Activated CD8-positive, alpha-beta T cell treated with anti-CD3 and anti-CD28 coated beads, Interleukin-2, amount 10 ng/mL, durations not matched to agents 7 days and 5 days (primary cell): Measurements from ENCODE around the gene CHMP5. TPM values are rescaled to one million over a fixed set of nuclear protein-coding genes. Genes with fewer than 3 reads are reported as not detected.

Source experiments
- ATAC-seq: fragments of 150-1000 bp; cut with Tn5 transposase; one replicate; pipeline ENCODE4 v1.10.0; 2021; ENCODE audit warnings: moderate library complexity
- CTCF ChIA-PET: fragments of 350-600 bp; sonication (Branson Sonifier 250); formaldehyde crosslinking; loops from one replicate; lab custom pipeline; 2021; ENCODE audit warnings: antibody characterized with exemption; lab: Charles Lee
- POLR2A ChIA-PET: fragments of 350-600 bp; sonication (Branson Sonifier 250); formaldehyde crosslinking; loops from one replicate; lab custom pipeline; 2021; ENCODE audit warnings: antibody characterized with exemption; lab: Charles Lee
- DNase-seq: peaks from one replicate; pipeline ENCODE4 v3.0.0-alpha.2; 2020
- H3K27ac Mint-ChIP-seq: one replicate; pipeline ENCODE4 v1.8.0; 2021; ENCODE audit warnings: mild to moderate bottlenecking, mixed read lengths
- H3K27me3 Mint-ChIP-seq: one replicate; pipeline ENCODE4 v1.8.0; 2021; ENCODE audit warnings: low read depth, mixed read lengths
- H3K36me3 Mint-ChIP-seq: one replicate; pipeline ENCODE4 v1.8.0; 2021; ENCODE audit warnings: low read depth, mixed read lengths
- H3K4me1 Mint-ChIP-seq: one replicate; pipeline ENCODE4 v1.8.0; 2021; ENCODE audit warnings: low read depth, mixed read lengths
- H3K4me3 Mint-ChIP-seq: one replicate; pipeline ENCODE4 v1.8.0; 2021; ENCODE audit warnings: mild to moderate bottlenecking, mixed read lengths
- H3K9me3 Mint-ChIP-seq: one replicate; pipeline ENCODE4 v1.8.0; 2022; ENCODE audit warnings: mixed read lengths; ENCODE audit not compliant: insufficient read depth
- total RNA-seq, 2 experiments: library from RNA; stranded (reverse); gene quantifications; one replicate each; pipeline ENCODE4 v1.2.3, GENCODE V29; 2021

CHMP5 gene
- total RNA-seq, 2 experiments from 2014 or later, result 83.0 to 85.5 TPM

GRCh38 chr9:33230756-33231622 lies 33.9 kb upstream of the CHMP5 start:
- POLR2A ChIA-PET, result interaction anchor here (0.7 to 0.9 kb wide), 2 partner anchors 27 to 154 kb away, joined by 3 read pairs; partner anchors contain the start of gene SMU1
- no peak for ATAC-seq
- no peaks in the 10 kb centered on the region for H3K36me3 Mint-ChIP-seq
- H3K27me3 Mint-ChIP-seq, result peaks cover 10% of the 10 kb centered on the region
- CTCF ChIA-PET, result interaction anchor here (1.2 kb wide), 1 partner anchor 13 kb away, joined by 5 read pairs; no protein-coding TSS in a partner anchor
- H3K27ac Mint-ChIP-seq, result no peak overlapping the region
- no peak for DNase-seq
- peaks cover 9% of the 10 kb centered on the region for H3K4me1 Mint-ChIP-seq
- H3K9me3 Mint-ChIP-seq, result no peaks in the 10 kb centered on the region
- no peak overlapping the region for H3K4me3 Mint-ChIP-seq

- Mint-ChIP-seq H3K27me3 (peaks cover 10% of the 10 kb centered on the region), H3K27ac (no peak overlapping the region), H3K4me3 (no peak overlapping the region), H3K9me3 (no peaks in the 10 kb centered on the region), H3K36me3 (no peaks in the 10 kb centered on the region), H3K4me1 (peaks cover 8% of the 10 kb centered on the region)
- CTCF ChIA-PET, result interaction anchor here (1.2 kb wide), 1 partner anchor 13 kb away, joined by 5 read pairs; no protein-coding TSS in a partner anchor
- ATAC-seq, result no peak
- POLR2A ChIA-PET, result no interaction called here
- no peak for DNase-seq
Observed at GRCh38 chr9:33231623-33231942, 33.3 kb upstream of the CHMP5 start.

DNA sequence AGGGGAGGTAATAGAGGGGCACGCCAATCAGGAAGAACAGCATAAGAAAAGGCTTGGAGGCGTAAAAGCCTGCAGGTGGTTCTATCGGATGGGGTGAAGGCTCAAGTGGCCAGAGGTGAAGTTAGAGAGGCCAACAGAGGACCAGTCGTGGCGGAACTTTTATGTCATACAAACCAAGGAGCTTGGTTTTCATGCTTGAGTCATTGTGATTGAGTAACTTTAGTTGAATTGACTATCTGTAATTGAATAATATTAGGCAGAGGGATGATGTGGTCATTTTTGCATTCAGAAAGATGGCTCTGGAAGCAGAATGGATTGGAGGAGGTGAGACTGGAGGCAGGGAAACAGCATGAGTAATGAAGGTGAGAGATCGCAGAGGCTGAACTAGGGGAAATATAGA lies 32.0 kb upstream of the CHMP5 start:
- H3K4me1 Mint-ChIP-seq, result peaks cover 4% of the 10 kb centered on the region
- CTCF ChIA-PET, result no interaction called here

GRCh38 chr9:33233626-33234342 lies 31.1 kb upstream of the CHMP5 start:
- no peaks in the 10 kb centered on the region for H3K36me3 Mint-ChIP-seq
- H3K27me3 Mint-ChIP-seq, result peaks cover 10% of the 10 kb centered on the region
- no peaks in the 10 kb centered on the region for H3K9me3 Mint-ChIP-seq
- ChIA-PET POLR2A (no interaction called here), CTCF (interaction anchor here (4.5 kb wide), 1 partner anchor 8 kb away, joined by 22 read pairs; no protein-coding TSS in a partner anchor)
- no peak overlapping the region for H3K4me3 Mint-ChIP-seq
- H3K27ac Mint-ChIP-seq, result no peak overlapping the region
- ATAC-seq (no peak), DNase-seq (no peak)
- no peaks in the 10 kb centered on the region for H3K4me1 Mint-ChIP-seq

More for the DNA sequence above, 32.0 kb upstream of the CHMP5 start:
- Mint-ChIP-seq H3K27ac (no peak overlapping the region), H3K36me3 (no peaks in the 10 kb centered on the region), H3K27me3 (peaks cover 10% of the 10 kb centered on the region), H3K9me3 (no peaks in the 10 kb centered on the region), H3K4me3 (no peak overlapping the region)
- POLR2A ChIA-PET, result no interaction called here
- no peak for DNase-seq
- ATAC-seq, result no peak

DNA sequence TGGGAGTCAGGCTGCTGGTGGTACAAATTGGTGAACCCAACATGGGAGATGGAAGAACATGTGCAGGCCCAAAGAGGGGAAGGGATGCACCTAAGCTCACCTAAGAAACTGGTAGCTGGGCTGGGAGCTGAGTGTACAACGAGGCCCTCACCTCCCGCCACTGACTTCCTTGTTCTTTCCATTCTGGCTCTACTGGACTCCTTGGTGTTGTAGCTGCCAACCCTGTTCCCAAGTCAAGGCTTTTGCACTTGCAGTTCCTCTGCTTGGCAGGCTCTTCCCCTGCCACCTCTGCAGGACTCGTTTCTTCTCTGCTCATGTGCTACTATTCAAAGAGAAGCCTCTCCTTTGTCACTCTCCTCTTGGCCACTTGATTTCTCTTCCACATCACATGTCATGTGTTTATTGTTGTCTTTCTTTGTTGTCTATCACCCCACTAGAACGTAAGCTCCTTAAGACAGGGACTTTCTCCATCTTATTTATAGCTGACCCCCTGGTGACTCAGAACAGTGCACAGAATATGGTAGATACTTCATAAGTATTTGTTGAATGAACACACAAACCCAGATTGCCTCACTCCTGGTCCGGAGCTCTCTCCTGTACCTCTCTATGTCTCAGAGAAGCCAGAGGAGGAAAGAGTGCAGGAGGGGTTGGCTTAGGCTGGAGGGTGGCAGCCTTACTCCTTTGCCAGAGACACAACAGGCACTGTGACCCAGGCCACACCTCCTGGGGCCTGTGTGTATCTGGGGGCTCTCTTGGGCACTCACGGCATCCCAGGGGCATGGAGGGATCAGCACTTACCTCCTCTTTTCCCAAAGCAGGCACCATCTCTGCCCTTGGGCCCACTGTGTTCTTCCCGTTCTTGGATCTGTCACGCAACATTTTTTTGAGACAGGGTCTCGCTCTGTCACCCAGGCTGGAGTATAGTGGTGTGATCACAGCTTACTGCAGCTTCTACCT lies 30.1 kb upstream of the CHMP5 start:
- H3K36me3 Mint-ChIP-seq, result no peaks in the 10 kb centered on the region

DNA sequence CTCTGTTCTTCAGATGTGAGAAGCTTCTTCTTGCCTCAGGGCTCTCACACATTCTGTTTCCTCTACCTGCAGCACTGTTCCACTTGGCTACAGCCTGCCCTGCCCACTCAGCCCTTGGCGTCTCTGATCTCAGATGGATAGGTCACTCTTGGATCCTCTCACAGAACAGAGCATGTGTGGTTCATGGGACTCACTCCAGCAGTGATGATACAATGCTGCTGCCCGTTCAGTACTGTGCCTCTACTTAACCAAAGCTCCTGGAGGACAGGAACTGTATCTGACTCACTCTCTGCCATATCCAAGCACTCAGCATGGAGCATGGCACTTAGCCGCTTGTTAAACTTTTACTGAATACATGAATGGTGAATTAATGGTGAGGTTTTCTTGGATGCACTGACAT lies 28.3 kb upstream of the CHMP5 start:
- no peaks in the 10 kb centered on the region for H3K36me3 Mint-ChIP-seq
- no peak for ATAC-seq
- ChIA-PET POLR2A (interaction anchor here (1.1 to 1.4 kb wide), 2 partner anchors 8 to 212 kb away, joined by 4 to 5 read pairs; partner anchors contain the start of gene DNAJA1), CTCF (interaction anchor here (4.5 kb wide), 1 partner anchor 10 kb away, joined by 22 read pairs; no protein-coding TSS in a partner anchor)
- H3K9me3 Mint-ChIP-seq, result no peaks in the 10 kb centered on the region
- no peak for DNase-seq
- H3K27me3 Mint-ChIP-seq, result peaks cover 10% of the 10 kb centered on the region
- H3K4me3 Mint-ChIP-seq, result no peak overlapping the region
- peaks cover 4% of the 10 kb centered on the region for H3K4me1 Mint-ChIP-seq
- no peak overlapping the region for H3K27ac Mint-ChIP-seq

More for the DNA sequence above, 30.1 kb upstream of the CHMP5 start:
- H3K4me3 Mint-ChIP-seq, result no peak overlapping the region
- peaks cover 2% of the 10 kb centered on the region for H3K4me1 Mint-ChIP-seq
- no peak for ATAC-seq
- H3K27ac Mint-ChIP-seq, result no peak overlapping the region
- no peaks in the 10 kb centered on the region for H3K9me3 Mint-ChIP-seq
- no peak for DNase-seq
- peaks cover 10% of the 10 kb centered on the region for H3K27me3 Mint-ChIP-seq
- ChIA-PET CTCF (interaction anchor here (4.5 kb wide), 1 partner anchor 9 kb away, joined by 22 read pairs; no protein-coding TSS in a partner anchor), POLR2A (interaction anchor here (1.4 kb wide), 1 partner anchor 210 kb away, joined by 5 read pairs; the partner anchor contains the start of gene DNAJA1)

DNA sequence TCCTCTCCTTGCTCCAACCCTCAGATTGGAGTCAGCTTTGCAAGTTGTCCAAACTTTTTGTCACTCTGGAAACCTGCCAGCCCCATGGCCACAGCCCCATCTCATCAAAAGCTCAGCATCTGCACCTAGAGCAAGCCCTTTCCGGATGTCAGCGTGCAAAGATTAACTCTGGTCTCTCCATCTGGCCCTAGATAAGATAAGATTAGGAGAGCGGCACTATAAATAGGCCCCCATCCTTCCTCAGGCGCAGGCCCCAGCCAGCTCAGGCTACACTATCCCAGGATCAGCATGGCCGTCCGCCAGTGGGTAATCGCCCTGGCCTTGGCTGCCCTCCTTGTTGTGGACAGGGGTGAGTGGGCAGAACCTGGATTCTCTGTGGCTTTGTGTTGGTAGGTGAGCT lies 24.9 kb upstream of the CHMP5 start, which contains the start of gene SPINK4:
Gene SPINK4, plus strand, starts transcription at position 247 of the 400 bp plus-strand sequence. Its CDS starts 42 bp downstream, at position 289.
- Mint-ChIP-seq H3K4me3 (no peak within 1 kb of the TSS), H3K36me3 (no peaks in the 10 kb centered on the region), H3K9me3 (no peaks in the 10 kb centered on the region), H3K4me1 (peaks cover 4% of the 10 kb centered on the region), H3K27ac (no peak within 1 kb of the TSS), H3K27me3 (peaks cover 3% of the 10 kb centered on the region)
- POLR2A ChIA-PET, result interaction anchor here (0.7 kb wide), 1 partner anchor 25 kb away, joined by 3 read pairs; the partner anchor contains the start of genes BAG1 and CHMP5
- DNase-seq (no peak), ATAC-seq (no peak)
- CTCF ChIA-PET, result interaction anchor here (0.6 to 2.8 kb wide), 2 partner anchors 14 to 43 kb away, joined by 3 to 12 read pairs; no protein-coding TSS in a partner anchor

DNA sequence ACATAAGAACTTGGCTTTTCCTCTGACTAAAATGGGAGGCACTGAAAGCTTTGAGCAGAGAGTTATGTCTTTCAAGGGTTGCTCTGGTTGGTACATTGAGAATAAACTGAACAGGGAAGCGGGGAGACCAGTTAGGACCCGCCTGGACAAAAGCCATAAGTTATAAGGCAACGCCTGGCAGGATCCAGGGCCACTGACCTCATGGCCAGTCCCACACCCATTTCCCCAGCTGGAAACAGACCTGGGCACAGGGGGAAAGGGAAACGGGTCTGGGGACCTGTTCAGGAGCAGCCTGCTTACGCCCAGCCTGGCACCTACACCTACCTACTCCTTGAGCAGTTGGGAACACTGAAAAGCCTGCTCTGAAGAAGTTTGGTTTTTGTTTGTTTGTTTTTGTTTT lies 23.6 kb upstream of the CHMP5 start:
- ChIA-PET CTCF (interaction anchor here (2.8 kb wide), 1 partner anchor 15 kb away, joined by 12 read pairs; no protein-coding TSS in a partner anchor), POLR2A (interaction anchor here (1.0 kb wide), 2 partner anchors 14 to 22 kb away, joined by 3 read pairs; no protein-coding TSS in a partner anchor)
- no peak overlapping the region for H3K27ac Mint-ChIP-seq
- no peaks in the 10 kb centered on the region for H3K9me3 Mint-ChIP-seq
- H3K27me3 Mint-ChIP-seq, result no peaks in the 10 kb centered on the region
- ATAC-seq (no peak), DNase-seq (no peak)
- H3K4me3 Mint-ChIP-seq, result no peak overlapping the region
- peaks cover 4% of the 10 kb centered on the region for H3K4me1 Mint-ChIP-seq
- no peaks in the 10 kb centered on the region for H3K36me3 Mint-ChIP-seq

DNA sequence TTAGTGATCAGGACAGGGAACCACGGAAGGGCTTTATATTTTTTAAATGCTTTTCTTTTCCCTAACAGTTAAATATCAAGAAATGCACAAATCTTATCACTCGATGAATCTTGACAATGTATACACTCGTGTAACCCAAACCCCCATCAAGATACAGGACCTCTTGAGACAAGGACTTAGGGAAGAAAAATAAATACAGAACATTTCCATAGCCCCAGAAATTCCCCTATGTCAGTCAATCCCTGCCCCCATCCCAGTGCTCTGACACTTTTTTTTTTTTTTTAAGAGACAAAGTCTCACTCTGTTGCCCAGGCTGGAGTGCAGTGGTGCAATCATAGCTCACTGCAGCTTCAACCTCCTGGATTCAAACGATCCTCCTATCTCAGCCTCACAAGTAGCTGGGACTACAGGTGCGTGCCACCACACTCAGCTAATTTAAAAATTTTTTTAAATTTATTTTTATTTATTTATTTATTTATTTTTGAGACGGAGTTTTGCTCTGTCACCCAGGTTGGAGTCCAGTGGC lies 22.2 kb upstream of the CHMP5 start:
- H3K36me3 Mint-ChIP-seq, result peaks cover 7% of the 10 kb centered on the region
- DNase-seq (no peak), ATAC-seq (no peak)
- no peaks in the 10 kb centered on the region for H3K9me3 Mint-ChIP-seq
- CTCF ChIA-PET, result interaction anchor here (0.8 to 1.1 kb wide), 2 partner anchors 17 to 224 kb away, joined by 3 to 6 read pairs; no protein-coding TSS in a partner anchor
- H3K27me3 Mint-ChIP-seq, result no peaks in the 10 kb centered on the region
- peaks cover 4% of the 10 kb centered on the region for H3K4me1 Mint-ChIP-seq
- H3K27ac Mint-ChIP-seq, result no peak overlapping the region
- H3K4me3 Mint-ChIP-seq, result no peak overlapping the region
- POLR2A ChIA-PET, result no interaction called here

GRCh38 chr9:33244137-33244784 lies 20.6 kb upstream of the CHMP5 start:
- Mint-ChIP-seq H3K27ac (no peak overlapping the region), H3K27me3 (no peaks in the 10 kb centered on the region), H3K4me1 (peaks cover 7% of the 10 kb centered on the region), H3K9me3 (no peaks in the 10 kb centered on the region), H3K4me3 (no peak overlapping the region), H3K36me3 (peaks cover 10% of the 10 kb centered on the region)
- ATAC-seq (no peak), DNase-seq (no peak)
- CTCF ChIA-PET, result interaction anchor here (1.1 to 1.6 kb wide), 2 partner anchors 12 to 18 kb away, joined by 5 read pairs; no protein-coding TSS in a partner anchor
- POLR2A ChIA-PET, result interaction anchor here (0.7 to 1.1 kb wide), 3 partner anchors 8 to 46 kb away, joined by 3 to 4 read pairs (median 3); partner anchors contain the start of gene NFX1
